HL-60 (cell line): ENCODE results near the gene PDAP1.

Experiments used
- CTCF ChIP-seq: IDR thresholded peaks from one replicate; pipeline ENCODE4 v1.5.1; 2011; ENCODE audit warnings: low read length, control low read depth, inconsistent platforms; ENCODE audit not compliant: insufficient read depth
- GABPA ChIP-seq: IDR thresholded peaks from 2 replicates; pipeline ENCODE4 v1.6.1; 2012; ENCODE audit warnings: low read depth
- POLR2AphosphoS5 ChIP-seq: IDR thresholded peaks from 2 replicates; pipeline ENCODE4 v1.6.1; 2012; ENCODE audit warnings: low read depth
- REST ChIP-seq: IDR thresholded peaks from 2 replicates; pipeline ENCODE4 v1.6.1; 2012; ENCODE audit warnings: low read depth; ENCODE audit not compliant: insufficient replicate concordance
- SPI1 ChIP-seq: IDR thresholded peaks from 2 replicates; pipeline ENCODE4 v1.6.1; 2012; ENCODE audit warnings: low read depth, mild to moderate bottlenecking, borderline replicate concordance

- TF ChIP-seq CTCF (no peak), POLR2AphosphoS5 (no peak), SPI1 (no peak), GABPA (no peak), REST (no peak)
Measured at GRCh38 chr7:99404977-99405320, 3.4 kb downstream of the PDAP1 start.
